Measurements from ENCODE around the gene FBN3.

The FBN3 gene

GRCh38 chr19:8148088-8148409 is 1.3 kb downstream of the FBN3 start:
- no peak for DNase-seq

- DNase-seq, result no peak
Observed at GRCh38 chr19:8147582-8147978, 1.8 kb downstream of the FBN3 start.

- no peak for DNase-seq
Observed at GRCh38 chr19:8146877-8147581, 2.4 kb downstream of the FBN3 start.

- no peak for DNase-seq
Observed at GRCh38 chr19:8144273-8144995, 5.0 kb downstream of the FBN3 start.

GRCh38 chr19:8143041-8143440 is 6.4 kb downstream of the FBN3 start:
- DNase-seq, result no peak

GRCh38 chr19:8142513-8142900 is 6.9 kb downstream of the FBN3 start:
- DNase-seq, result no peak

- DNase-seq, result no peak
Observed at GRCh38 chr19:8141726-8142512, 7.5 kb downstream of the FBN3 start.

GRCh38 chr19:8138201-8138600 is 11.2 kb downstream of the FBN3 start:
- DNase-seq, result no peak

- no peak for DNase-seq
Observed at GRCh38 chr19:8137425-8137824, 12.0 kb downstream of the FBN3 start.

- DNase-seq, result no peak
Observed at GRCh38 chr19:8135946-8136618, 13.3 kb downstream of the FBN3 start.

- DNase-seq, result no peak
Observed at GRCh38 chr19:8132858-8133458, 16.4 kb downstream of the FBN3 start.

- DNase-seq, result no peak
Observed at GRCh38 chr19:8131517-8131916, 17.9 kb downstream of the FBN3 start.

- DNase-seq, result no peak
Observed at GRCh38 chr19:8129061-8129618, 20.3 kb downstream of the FBN3 start.

GRCh38 chr19:8128551-8128950 is 20.8 kb downstream of the FBN3 start:
- no peak for DNase-seq

- DNase-seq, result no peak
Observed at GRCh38 chr19:8127311-8127710, 22.1 kb downstream of the FBN3 start.

- DNase-seq, result no peak
Observed at GRCh38 chr19:8126511-8126910, 22.9 kb downstream of the FBN3 start.

GRCh38 chr19:8126008-8126407 is 23.4 kb downstream of the FBN3 start:
- DNase-seq, result no peak

GRCh38 chr19:8123683-8124082 is 25.7 kb downstream of the FBN3 start:
- no peak for DNase-seq

GRCh38 chr19:8120636-8121480 is 28.5 kb downstream of the FBN3 start:
- no peak for DNase-seq

- DNase-seq, result no peak
Observed at GRCh38 chr19:8117991-8118390, 31.4 kb downstream of the FBN3 start.

GRCh38 chr19:8116437-8117293 is 32.7 kb downstream of the FBN3 start:
- no peak for DNase-seq
